ENCODE results near the gene GAL. TPM values are rescaled to one million over a fixed set of nuclear protein-coding genes. Genes with fewer than 3 reads are reported as not detected.

The GAL gene
- total RNA-seq, 1 experiment from 2014 or later = 65.2 TPM

DNA sequence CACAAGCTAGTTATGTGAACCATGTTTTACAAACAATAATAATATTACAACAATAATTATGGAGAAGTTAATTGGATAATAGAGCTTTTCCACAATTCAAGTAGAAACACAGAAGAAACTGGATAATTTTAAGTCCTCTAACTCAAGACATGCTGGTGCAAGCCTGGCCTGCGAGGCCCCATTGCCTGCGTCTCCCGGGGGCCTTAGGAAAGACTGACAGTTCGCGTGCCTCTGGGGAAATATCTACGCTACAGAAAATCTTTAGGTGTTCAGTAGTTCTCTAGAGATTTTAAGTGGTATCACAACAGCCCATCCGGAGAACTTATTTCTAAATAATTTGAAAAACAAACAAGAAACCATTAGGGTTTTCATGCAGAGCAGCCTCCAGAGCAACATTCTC lies 23.2 kb downstream of the GAL start:
- no peak overlapping the region for H4K91ac ChIP-seq (ENCODE audit: insufficient read length, low read depth, low read length)
- H3K9me3 ChIP-seq (ENCODE audit: control insufficient read depth, low read depth, low read length) = no peaks in the 10 kb centered on the region
- H2AK5ac ChIP-seq (ENCODE audit: insufficient read length, low read length) = no peak overlapping the region
- no peak overlapping the region for H4K5ac ChIP-seq (ENCODE audit: insufficient read length, low read depth, low read length)
- Mint-ChIP-seq H3K9me3 (no peaks in the 10 kb centered on the region), H3K27ac (no peak overlapping the region), H3K27me3 (ENCODE audit: low read depth) (no peaks in the 10 kb centered on the region; the same call in 1 of the 2 replicates), H3K4me1 (peaks cover 45% of the 10 kb centered on the region in 2 experiments), H3K4me3 (no peak overlapping the region), H3K36me3 (ENCODE audit: insufficient read depth in 1 of 3, low read depth in 3 of 3) (no peaks in the 10 kb centered on the region)
- no peak overlapping the region for H2BK20ac ChIP-seq (ENCODE audit: low read depth, low read length, poor library complexity, severe bottlenecking)
- H3K4ac ChIP-seq (ENCODE audit: low read depth, low read length) = no peak overlapping the region
- TF ChIP-seq, protein P1, sequence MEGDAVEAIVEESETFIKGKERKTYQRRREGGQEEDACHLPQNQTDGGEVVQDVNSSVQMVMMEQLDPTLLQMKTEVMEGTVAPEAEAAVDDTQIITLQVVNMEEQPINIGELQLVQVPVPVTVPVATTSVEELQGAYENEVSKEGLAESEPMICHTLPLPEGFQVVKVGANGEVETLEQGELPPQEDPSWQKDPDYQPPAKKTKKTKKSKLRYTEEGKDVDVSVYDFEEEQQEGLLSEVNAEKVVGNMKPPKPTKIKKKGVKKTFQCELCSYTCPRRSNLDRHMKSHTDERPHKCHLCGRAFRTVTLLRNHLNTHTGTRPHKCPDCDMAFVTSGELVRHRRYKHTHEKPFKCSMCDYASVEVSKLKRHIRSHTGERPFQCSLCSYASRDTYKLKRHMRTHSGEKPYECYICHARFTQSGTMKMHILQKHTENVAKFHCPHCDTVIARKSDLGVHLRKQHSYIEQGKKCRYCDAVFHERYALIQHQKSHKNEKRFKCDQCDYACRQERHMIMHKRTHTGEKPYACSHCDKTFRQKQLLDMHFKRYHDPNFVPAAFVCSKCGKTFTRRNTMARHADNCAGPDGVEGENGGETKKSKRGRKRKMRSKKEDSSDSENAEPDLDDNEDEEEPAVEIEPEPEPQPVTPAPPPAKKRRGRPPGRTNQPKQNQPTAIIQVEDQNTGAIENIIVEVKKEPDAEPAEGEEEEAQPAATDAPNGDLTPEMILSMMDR (conservative IDR thresholded peaks at IDR 0.05) = no peak
- H3K9ac ChIP-seq (ENCODE audit: extremely low read depth, insufficient read length, low read length) = no peak overlapping the region
- H3K14ac ChIP-seq (ENCODE audit: insufficient read depth, low read length) = no peak overlapping the region
- WGBS (ENCODE audit: extremely low coverage, insufficient read length, low lambda C conversion rate) = no CpG with 5 or more reads among the region's 7 CpGs
- H4K20me1 ChIP-seq (ENCODE audit: control insufficient read depth, insufficient read depth, insufficient read length) = no peaks in the 10 kb centered on the region
- H4K8ac ChIP-seq (replicated peaks; ENCODE audit: insufficient read length, low read depth, low read length) = no peak overlapping the region
- no peaks in the 10 kb centered on the region for H3K79me2 ChIP-seq (ENCODE audit: insufficient read depth, low read length)
- DNase-seq = no peak
- no peak overlapping the region for H3K4me2 ChIP-seq (ENCODE audit: insufficient read depth, insufficient read length, low read length)
- no peak overlapping the region for H2BK5ac ChIP-seq (ENCODE audit: insufficient read length, low read length)
- no peaks in the 10 kb centered on the region for H3K23me2 ChIP-seq (ENCODE audit: insufficient read length, low read depth, low read length, poor library complexity, severe bottlenecking)
- no peak overlapping the region for H3K56ac ChIP-seq (ENCODE audit: insufficient read length, low read depth, low read length)
- H3K23ac ChIP-seq (ENCODE audit: insufficient read length, low read depth, low read length) = no peak overlapping the region
- H3K79me1 ChIP-seq (ENCODE audit: insufficient read depth, low read depth, low read length, poor library complexity, severe bottlenecking) = no peaks in the 10 kb centered on the region
- peaks cover 5% of the 10 kb centered on the region; the same call in 1 of the 2 replicates for H3K4me1 ChIP-seq (ENCODE audit: insufficient read depth, low read length)
- no peak overlapping the region for H3K27ac ChIP-seq (ENCODE audit: insufficient read length, low read depth, low read length)
- no peak overlapping the region for H2BK120ac ChIP-seq (ENCODE audit: low read depth, low read length, poor library complexity, severe bottlenecking)
- no peak overlapping the region for H3K18ac ChIP-seq (ENCODE audit: insufficient read length, low read depth, low read length)
- H2BK12ac ChIP-seq (ENCODE audit: insufficient read length, low read depth, low read length) = no peak overlapping the region
- no peak overlapping the region for H3T11ph ChIP-seq (ENCODE audit: low read length)
- no peak overlapping the region for H2BK15ac ChIP-seq (ENCODE audit: low read depth, low read length)
- no peaks in the 10 kb centered on the region for H3K27me3 ChIP-seq (ENCODE audit: insufficient read depth, low read length)
- H2AFZ ChIP-seq (ENCODE audit: low read length) = no peak overlapping the region
